ENCODE data around the gene CCIN. TPM values are rescaled to one million over a fixed set of nuclear protein-coding genes. Genes with fewer than 3 reads are reported as not detected.

Gene CCIN
- total RNA-seq, 6 experiments from 2014 or later, result 0.59 to 2.5 (median 0.73) TPM

GRCh38 chr9:36141761-36142160, 27.4 kb upstream of the CCIN start:
- Mint-ChIP-seq H3K4me1 (ENCODE audit: low read depth) (peaks cover 37% of the 10 kb centered on the region), H3K9me3 (peaks cover 8% of the 10 kb centered on the region), H3K36me3 (ENCODE audit: low read depth) (peaks cover 20% of the 10 kb centered on the region), H3K4me3 (no peak overlapping the region), H3K27ac (no peak overlapping the region), H3K27me3 (ENCODE audit: insufficient read depth) (peaks cover 7% of the 10 kb centered on the region)
- no peak for TF ChIP-seq CTCF (IDR thresholded peaks at IDR 0.05)
- no peak for DNase-seq

- peaks cover 20% of the 10 kb centered on the region for H3K36me3 Mint-ChIP-seq (ENCODE audit: low read depth)
- TF ChIP-seq CTCF (IDR thresholded peaks at IDR 0.05), result no peak
- peaks cover 37% of the 10 kb centered on the region for H3K4me1 Mint-ChIP-seq (ENCODE audit: low read depth)
- no peak for DNase-seq
- H3K27me3 Mint-ChIP-seq (ENCODE audit: insufficient read depth), result peaks cover 6% of the 10 kb centered on the region
- peaks cover 8% of the 10 kb centered on the region for H3K9me3 Mint-ChIP-seq
- H3K4me3 Mint-ChIP-seq, result no peak overlapping the region
- H3K27ac Mint-ChIP-seq, result no peak overlapping the region
Measured at GRCh38 chr9:36142510-36143244, 26.5 kb upstream of the CCIN start.

GRCh38 chr9:36143245-36143641, 25.9 kb upstream of the CCIN start:
- no peak for DNase-seq
- Mint-ChIP-seq H3K4me1 (ENCODE audit: low read depth) (peaks cover 37% of the 10 kb centered on the region), H3K27ac (no peak overlapping the region), H3K9me3 (peaks cover 8% of the 10 kb centered on the region), H3K27me3 (ENCODE audit: insufficient read depth) (peaks cover 6% of the 10 kb centered on the region), H3K4me3 (no peak overlapping the region), H3K36me3 (ENCODE audit: low read depth) (peaks cover 20% of the 10 kb centered on the region)
- TF ChIP-seq CTCF (IDR thresholded peaks at IDR 0.05), result no peak

GRCh38 chr9:36144309-36145232, 24.6 kb upstream of the CCIN start:
- peaks cover 8% of the 10 kb centered on the region for H3K9me3 Mint-ChIP-seq
- peaks cover 51% of the 10 kb centered on the region for H3K4me1 Mint-ChIP-seq (ENCODE audit: low read depth)
- no peak overlapping the region; the same call in 1 of the 2 replicates for H3K27ac Mint-ChIP-seq
- no peak overlapping the region for H3K4me3 Mint-ChIP-seq
- TF ChIP-seq CTCF (IDR thresholded peaks at IDR 0.05), result no peak
- peaks cover 5% of the 10 kb centered on the region for H3K27me3 Mint-ChIP-seq (ENCODE audit: insufficient read depth)
- peaks cover 20% of the 10 kb centered on the region for H3K36me3 Mint-ChIP-seq (ENCODE audit: low read depth)
- no peak for DNase-seq

GRCh38 chr9:36145970-36146369, 23.2 kb upstream of the CCIN start:
- DNase-seq, result no peak
- Mint-ChIP-seq H3K9me3 (peaks cover 8% of the 10 kb centered on the region), H3K27me3 (ENCODE audit: insufficient read depth) (peaks cover 3% of the 10 kb centered on the region), H3K27ac (no peak overlapping the region), H3K4me3 (no peak overlapping the region), H3K4me1 (ENCODE audit: low read depth) (peaks cover 51% of the 10 kb centered on the region), H3K36me3 (ENCODE audit: low read depth) (peaks cover 22% of the 10 kb centered on the region)
- no peak for TF ChIP-seq CTCF (IDR thresholded peaks at IDR 0.05)

All from HFFc6 (cell line).